ENCODE measurements around the gene FOXP1.

Gene FOXP1

DNA sequence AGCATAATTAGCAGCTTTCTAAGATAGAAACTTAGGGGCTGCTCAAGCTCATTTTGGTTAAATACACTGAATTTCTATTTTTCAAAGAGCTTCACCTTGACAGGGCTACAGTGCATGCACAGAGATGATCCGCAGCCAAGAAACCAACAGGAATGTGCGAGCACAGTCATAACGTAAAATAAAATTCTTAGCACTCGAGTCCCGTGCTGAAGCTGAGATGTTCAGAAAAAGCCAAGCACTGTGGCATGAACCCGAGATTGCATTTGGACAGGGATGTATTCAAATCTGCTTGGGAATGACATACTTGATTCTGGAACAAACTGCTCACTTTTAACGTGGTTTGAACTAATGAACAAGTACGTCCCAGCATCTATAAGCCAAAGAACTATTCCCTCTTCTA is 340.3 kb downstream of the FOXP1 start:
- no peak overlapping the region for H3K4me3 ChIP-seq (ENCODE audit: low read length)
- TF ChIP-seq ZNF274 (IDR thresholded peaks at IDR 0.05; ENCODE audit: low read depth, low read length) = no peak

DNA sequence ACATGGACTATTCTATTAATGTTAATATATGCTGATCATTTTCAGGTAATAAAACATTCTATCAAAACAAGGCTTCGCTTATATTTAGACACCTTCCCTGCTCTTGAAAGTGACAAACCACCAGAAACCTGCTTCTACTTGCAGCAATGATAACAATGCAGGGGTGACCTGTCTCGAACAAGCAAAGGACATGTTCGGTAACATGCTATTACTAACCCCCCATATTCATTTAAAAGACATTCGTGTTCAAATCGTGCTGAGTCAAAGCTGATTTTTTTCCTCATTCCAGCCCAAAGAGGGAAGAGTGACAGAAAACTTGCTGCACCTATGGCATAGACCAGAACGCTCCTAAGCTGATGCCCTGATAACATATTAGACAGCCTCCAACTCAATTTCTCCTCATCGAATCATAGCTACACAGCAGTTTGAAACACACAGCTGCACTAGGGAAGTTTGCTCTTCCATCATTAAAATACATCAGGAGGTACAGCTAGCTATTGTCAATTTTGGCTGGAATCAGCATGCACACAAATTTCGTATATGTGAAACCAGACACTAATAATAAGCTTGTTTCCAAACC is 341.5 kb downstream of the FOXP1 start:
- no peak overlapping the region for H3K4me3 ChIP-seq (ENCODE audit: low read length)
- TF ChIP-seq ZNF274 (IDR thresholded peaks at IDR 0.05; ENCODE audit: low read depth, low read length) = no peak

- no peak for TF ChIP-seq ZNF274 (IDR thresholded peaks at IDR 0.05; ENCODE audit: low read depth, low read length)
- no peak overlapping the region for H3K4me3 ChIP-seq (ENCODE audit: low read length)
Measured at GRCh38 chr3:71241246-71241901, 342.2 kb downstream of the FOXP1 start.

- TF ChIP-seq ZNF274 (IDR thresholded peaks at IDR 0.05; ENCODE audit: low read depth, low read length) = no peak
- no peak overlapping the region for H3K4me3 ChIP-seq (ENCODE audit: low read length)
Measured at GRCh38 chr3:71240034-71240433, 343.5 kb downstream of the FOXP1 start.

- no peak for TF ChIP-seq ZNF274 (IDR thresholded peaks at IDR 0.05; ENCODE audit: low read depth, low read length)
- H3K4me3 ChIP-seq (ENCODE audit: low read length) = no peak overlapping the region
Measured at GRCh38 chr3:71238355-71238757, 345.2 kb downstream of the FOXP1 start.

DNA sequence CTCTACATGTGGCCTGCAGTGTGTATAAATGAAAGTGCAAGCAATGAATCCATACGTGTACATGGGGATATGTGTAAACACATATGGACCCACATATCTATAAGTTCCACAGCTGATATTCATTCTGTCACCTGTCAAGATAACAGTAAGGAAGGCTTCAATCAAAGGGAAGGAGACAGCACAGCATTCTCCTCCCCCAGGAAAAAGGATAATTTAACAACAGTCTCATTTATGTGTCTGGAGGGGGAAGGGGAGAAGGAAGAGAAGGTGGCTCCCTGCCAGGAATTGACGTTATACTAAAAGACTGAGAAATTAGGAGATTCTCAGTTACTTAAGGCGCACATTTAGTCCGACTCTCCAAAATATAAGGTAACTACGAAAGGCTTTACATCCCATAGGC is 345.9 kb downstream of the FOXP1 start:
- H3K4me3 ChIP-seq (ENCODE audit: low read length) = no peak overlapping the region
- no peak for TF ChIP-seq ZNF274 (IDR thresholded peaks at IDR 0.05; ENCODE audit: low read depth, low read length)

DNA sequence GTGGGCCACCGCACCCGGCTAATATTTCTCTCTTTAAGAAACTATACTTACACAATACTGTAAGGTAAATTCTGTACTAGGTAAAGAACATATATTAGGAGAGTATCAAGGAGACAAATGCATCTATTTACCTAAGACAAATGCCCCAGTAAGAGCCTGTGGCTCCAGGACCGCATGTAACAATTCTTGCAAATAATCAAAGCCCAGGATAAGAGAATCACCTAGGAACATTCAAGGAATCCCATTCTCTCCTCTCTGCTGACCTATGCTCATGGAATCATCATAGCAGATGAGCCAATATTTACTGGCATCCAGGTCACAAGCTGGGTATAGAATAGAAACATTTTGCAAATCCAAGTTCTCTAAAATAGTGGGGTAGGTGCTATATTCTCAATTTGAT is 347.7 kb downstream of the FOXP1 start:
- TF ChIP-seq ZNF274 (IDR thresholded peaks at IDR 0.05; ENCODE audit: low read depth, low read length) = no peak

DNA sequence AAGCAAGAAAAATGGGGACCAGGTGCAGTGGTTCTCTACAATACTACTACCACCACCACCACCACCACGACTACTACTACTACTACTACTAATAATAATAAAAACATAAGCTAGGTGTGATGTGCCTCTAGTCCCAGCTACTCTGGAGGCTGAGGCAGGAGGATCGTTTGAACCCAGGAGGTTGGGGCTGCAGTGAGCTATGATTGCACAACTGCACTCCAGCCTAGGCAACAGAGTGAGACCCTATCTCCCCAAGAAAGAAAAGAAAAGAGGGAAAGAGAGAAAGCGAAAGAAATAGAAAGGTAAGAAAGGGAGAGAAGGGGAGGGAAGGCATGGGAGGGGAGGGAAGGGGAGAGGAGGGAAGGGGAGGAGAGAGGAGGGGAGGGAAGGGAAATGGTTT is 350.6 kb downstream of the FOXP1 start:
- no peak overlapping the region for H3K4me3 ChIP-seq (ENCODE audit: low read length)
- no peak for TF ChIP-seq ZNF274 (IDR thresholded peaks at IDR 0.05; ENCODE audit: low read depth, low read length)

More for the DNA sequence above, 347.7 kb downstream of the FOXP1 start:
- no peak overlapping the region for H3K4me3 ChIP-seq (ENCODE audit: low read length)

- H3K4me3 ChIP-seq (ENCODE audit: low read length) = no peak overlapping the region
Measured at GRCh38 chr3:71232175-71232679, 351.3 kb downstream of the FOXP1 start.

DNA sequence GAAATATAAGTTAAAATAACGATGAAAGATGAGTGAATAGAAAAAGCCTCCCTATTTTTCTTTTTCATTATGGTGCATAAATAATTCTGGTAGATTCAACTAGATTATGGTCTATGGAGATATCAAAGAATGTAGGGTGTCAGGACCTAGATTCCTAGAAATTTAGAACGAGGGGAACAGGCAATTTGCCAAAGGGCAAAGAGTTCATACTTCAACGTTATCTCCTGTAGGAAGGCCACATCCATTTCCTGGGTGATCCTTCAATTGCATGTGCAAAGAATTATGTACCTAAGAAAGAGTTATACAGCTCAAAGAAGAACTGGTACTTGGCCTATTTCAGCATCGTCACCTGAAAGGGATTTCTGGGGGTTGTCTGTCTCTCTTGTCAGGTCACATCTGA is 351.8 kb downstream of the FOXP1 start:
- no peak for TF ChIP-seq ZNF274 (IDR thresholded peaks at IDR 0.05; ENCODE audit: low read depth, low read length)
- H3K4me3 ChIP-seq (ENCODE audit: low read length) = no peak overlapping the region

More at GRCh38 chr3:71232175-71232679, 351.3 kb downstream of the FOXP1 start:
- no peak for TF ChIP-seq ZNF274 (IDR thresholded peaks at IDR 0.05; ENCODE audit: low read depth, low read length)

GRCh38 chr3:71229905-71230657 is 353.4 kb downstream of the FOXP1 start:
- TF ChIP-seq ZNF274 (IDR thresholded peaks at IDR 0.05; ENCODE audit: low read depth, low read length) = no peak
- H3K4me3 ChIP-seq (ENCODE audit: low read length) = no peak overlapping the region

GRCh38 chr3:71228156-71228866 is 355.2 kb downstream of the FOXP1 start:
- TF ChIP-seq ZNF274 (IDR thresholded peaks at IDR 0.05; ENCODE audit: low read depth, low read length) = no peak
- H3K4me3 ChIP-seq (ENCODE audit: low read length) = no peak overlapping the region

DNA sequence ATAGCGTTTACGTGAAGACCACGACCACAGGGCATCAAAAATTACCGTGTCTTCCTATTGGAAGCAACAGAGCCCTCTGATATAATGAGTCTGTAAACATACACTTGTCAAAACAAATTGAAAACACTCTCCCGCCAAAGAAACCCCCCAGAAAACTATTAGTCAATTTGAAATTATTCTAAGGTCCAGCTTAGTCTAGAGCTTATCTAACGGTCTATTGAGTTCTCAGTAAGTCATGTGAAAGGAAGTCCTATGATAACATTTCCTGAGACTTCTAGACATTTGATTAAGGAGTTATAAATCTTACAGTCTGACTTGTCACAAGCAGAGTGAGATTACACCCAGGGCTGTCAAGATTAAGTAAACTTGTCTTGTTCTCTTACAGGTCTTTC is 356.3 kb downstream of the FOXP1 start:
- no peak for TF ChIP-seq ZNF274 (IDR thresholded peaks at IDR 0.05; ENCODE audit: low read depth, low read length)
- H3K4me3 ChIP-seq (ENCODE audit: low read length) = peak overlapping the region; percentile 44; the same call in 1 of the 2 replicates

- H3K4me3 ChIP-seq (ENCODE audit: low read length) = peak overlapping the region; percentile 44; the same call in 1 of the 2 replicates
- TF ChIP-seq ZNF274 (IDR thresholded peaks at IDR 0.05; ENCODE audit: low read depth, low read length) = no peak
Measured at GRCh38 chr3:71226565-71227269, 356.8 kb downstream of the FOXP1 start.
